Activated CD8-positive, alpha-beta T cell treated with anti-CD3 and anti-CD28 coated beads for 36 hours (primary cell): ENCODE measurements around the gene DEFB125. TPM values are rescaled to one million over a fixed set of nuclear protein-coding genes. Genes with fewer than 3 reads are reported as not detected.
"Not testable (repeated sequence)": the region's sequence is repeated elsewhere in the genome, so short reads cannot be mapped to it uniquely, and the experiment has no call there.

Experiments used
- ATAC-seq: fragments of 200-7000 bp; cut with Tn5 transposase; one replicate; pipeline ENCODE4 v1.10.0; 2021; ENCODE audit warnings: mild to moderate bottlenecking, moderate library complexity
- CTCF ChIA-PET: fragments of 350-600 bp; sonication (Branson Sonifier 250); formaldehyde crosslinking; loops from one replicate; lab custom pipeline; 2021; ENCODE audit warnings: antibody characterized with exemption; lab: Charles Lee
- POLR2A ChIA-PET: fragments of 350-600 bp; sonication (Branson Sonifier 250); formaldehyde crosslinking; loops from one replicate; lab custom pipeline; 2021; ENCODE audit warnings: antibody characterized with exemption; lab: Charles Lee
- DNase-seq: peaks from one replicate; pipeline ENCODE4 v3.0.0-alpha.2; 2020
- H3K27ac Mint-ChIP-seq: one replicate; pipeline ENCODE4 v1.8.0; 2021; ENCODE audit warnings: mild to moderate bottlenecking, mixed read lengths
- H3K27me3 Mint-ChIP-seq: one replicate; pipeline ENCODE4 v1.8.0; 2021; ENCODE audit warnings: mixed read lengths
- H3K36me3 Mint-ChIP-seq: one replicate; pipeline ENCODE4 v1.8.0; 2021; ENCODE audit warnings: low read depth, mixed read lengths
- H3K4me1 Mint-ChIP-seq: one replicate; pipeline ENCODE4 v1.8.0; 2021; ENCODE audit warnings: low read depth, mixed read lengths
- H3K4me3 Mint-ChIP-seq: one replicate; pipeline ENCODE4 v1.8.0; 2021; ENCODE audit warnings: mild to moderate bottlenecking, moderate library complexity, mixed read lengths
- H3K9me3 Mint-ChIP-seq: one replicate; pipeline ENCODE4 v1.8.0; 2021; ENCODE audit warnings: mixed read lengths
- intact Hi-C: fragments of 100-400 bp; cut with micrococcal nuclease; formaldehyde crosslinking; loops from one replicate; pipeline ENCODE4 v1.10.0; 2022
- total RNA-seq, 2 experiments: library from RNA; stranded (reverse); gene quantifications; one replicate each; pipeline ENCODE4 v1.2.3, GENCODE V29; 2021
- TF ChIP-seq, protein P1 (sequence below): fragments of 200-600 bp; IDR thresholded peaks from one replicate; pipeline ENCODE4 v1.8.0; 2022; ENCODE audit warnings: antibody characterized with exemption, mild to moderate bottlenecking

DEFB125 gene
- total RNA-seq, 2 experiments from 2014 or later, result not detected

DNA sequence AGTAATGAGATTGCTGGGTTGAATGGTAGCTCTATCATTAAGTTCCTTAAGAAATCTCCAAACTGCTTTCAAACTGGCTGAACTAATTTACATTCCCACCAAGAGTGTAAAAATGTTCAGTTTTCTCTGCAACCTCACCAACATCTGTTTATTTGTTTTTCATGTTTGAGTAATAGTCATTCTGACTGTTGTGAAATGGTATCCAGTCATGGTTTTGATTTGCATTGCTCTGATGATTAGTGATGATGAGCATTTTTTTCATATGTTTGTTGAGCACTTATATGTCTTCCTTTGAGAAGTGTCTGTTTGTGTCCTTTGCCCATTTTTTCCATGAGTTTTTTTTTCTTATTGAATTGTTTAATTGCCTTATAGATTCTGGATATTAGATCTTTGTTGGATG is 24.9 kb downstream of the DEFB125 start:
- no peak for DNase-seq
- TF ChIP-seq, protein P1, sequence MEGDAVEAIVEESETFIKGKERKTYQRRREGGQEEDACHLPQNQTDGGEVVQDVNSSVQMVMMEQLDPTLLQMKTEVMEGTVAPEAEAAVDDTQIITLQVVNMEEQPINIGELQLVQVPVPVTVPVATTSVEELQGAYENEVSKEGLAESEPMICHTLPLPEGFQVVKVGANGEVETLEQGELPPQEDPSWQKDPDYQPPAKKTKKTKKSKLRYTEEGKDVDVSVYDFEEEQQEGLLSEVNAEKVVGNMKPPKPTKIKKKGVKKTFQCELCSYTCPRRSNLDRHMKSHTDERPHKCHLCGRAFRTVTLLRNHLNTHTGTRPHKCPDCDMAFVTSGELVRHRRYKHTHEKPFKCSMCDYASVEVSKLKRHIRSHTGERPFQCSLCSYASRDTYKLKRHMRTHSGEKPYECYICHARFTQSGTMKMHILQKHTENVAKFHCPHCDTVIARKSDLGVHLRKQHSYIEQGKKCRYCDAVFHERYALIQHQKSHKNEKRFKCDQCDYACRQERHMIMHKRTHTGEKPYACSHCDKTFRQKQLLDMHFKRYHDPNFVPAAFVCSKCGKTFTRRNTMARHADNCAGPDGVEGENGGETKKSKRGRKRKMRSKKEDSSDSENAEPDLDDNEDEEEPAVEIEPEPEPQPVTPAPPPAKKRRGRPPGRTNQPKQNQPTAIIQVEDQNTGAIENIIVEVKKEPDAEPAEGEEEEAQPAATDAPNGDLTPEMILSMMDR, result no peak
- H3K27me3 Mint-ChIP-seq, result peaks cover 18% of the 10 kb centered on the region
- intact Hi-C loops, result no loop called here
- ChIA-PET POLR2A (no interaction called here), CTCF (no interaction called here)
- no peak overlapping the region for H3K27ac Mint-ChIP-seq
- no peaks in the 10 kb centered on the region for H3K36me3 Mint-ChIP-seq
- H3K9me3 Mint-ChIP-seq, result peaks cover 4% of the 10 kb centered on the region
- ATAC-seq, result no peak
- H3K4me1 Mint-ChIP-seq, result no peaks in the 10 kb centered on the region
- H3K4me3 Mint-ChIP-seq, result no peak overlapping the region

DNA sequence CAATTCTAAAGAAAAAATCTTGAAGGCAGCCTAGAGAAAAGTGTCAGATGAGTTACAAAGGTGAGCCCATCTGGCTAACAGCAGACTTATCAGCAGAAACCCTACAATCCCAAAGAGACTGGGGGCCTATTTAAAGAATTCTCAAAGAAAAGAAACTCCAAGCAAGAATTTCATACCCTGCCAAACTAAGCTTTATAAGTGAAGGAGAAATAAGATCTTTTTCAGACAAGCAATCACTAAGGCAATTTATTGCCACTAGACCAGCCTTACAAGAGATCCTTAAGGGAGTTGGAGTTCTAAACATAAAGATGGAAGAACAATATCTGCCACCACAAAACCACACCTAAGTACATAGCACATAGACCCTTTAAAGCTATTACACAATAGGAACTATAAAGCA is 30.0 kb downstream of the DEFB125 start:
- TF ChIP-seq, protein P1, result no peak
- H3K27ac Mint-ChIP-seq, result no peak overlapping the region
- H3K4me1 Mint-ChIP-seq, result no peaks in the 10 kb centered on the region
- intact Hi-C loops, result no loop called here
- no peak for DNase-seq
- POLR2A ChIA-PET, result no interaction called here
- ATAC-seq, result no peak
- H3K27me3 Mint-ChIP-seq, result peaks cover 39% of the 10 kb centered on the region
- no peaks in the 10 kb centered on the region for H3K36me3 Mint-ChIP-seq
- H3K9me3 Mint-ChIP-seq, result peaks cover 7% of the 10 kb centered on the region
- CTCF ChIA-PET, result interaction anchor here (1.5 kb wide), 2 partner anchors 20 to 31 kb away, joined by 3 to 5 read pairs; no protein-coding TSS in a partner anchor
- H3K4me3 Mint-ChIP-seq, result no peak overlapping the region

DNA sequence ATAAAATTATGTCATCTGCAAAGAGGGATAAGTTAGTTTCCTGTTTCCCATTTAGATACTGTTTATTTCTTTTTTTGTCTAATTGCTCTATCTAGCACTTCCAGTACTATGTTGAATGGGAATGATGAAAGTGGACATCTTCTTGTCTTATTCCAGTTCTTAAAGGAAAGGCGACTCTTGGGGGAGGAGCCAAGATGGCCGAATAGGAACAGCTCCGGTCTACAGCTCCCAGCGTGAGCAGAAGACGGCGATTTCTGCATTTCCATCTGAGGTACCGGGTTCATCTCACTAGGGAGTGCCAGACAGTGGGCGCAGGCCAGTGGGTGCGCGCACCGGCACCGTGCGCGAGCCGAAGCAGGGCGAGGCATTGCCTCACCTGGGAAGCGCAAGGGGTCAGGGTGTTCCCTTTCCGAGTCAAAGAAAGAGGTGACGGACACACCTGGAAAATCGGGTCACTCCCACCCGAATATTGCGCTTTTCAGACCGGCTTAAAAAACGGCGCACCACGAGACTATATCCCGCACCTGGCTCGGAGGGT is 42.4 kb downstream of the DEFB125 start:
- ATAC-seq, H3K4me3 Mint-ChIP-seq, H3K4me1 Mint-ChIP-seq, H3K27ac Mint-ChIP-seq, DNase-seq, H3K36me3 Mint-ChIP-seq, CTCF ChIA-PET, POLR2A ChIA-PET, H3K9me3 Mint-ChIP-seq, intact Hi-C loops: not testable (repeated sequence)
- H3K27me3 Mint-ChIP-seq, result peaks cover 16% of the 10 kb centered on the region

DNA sequence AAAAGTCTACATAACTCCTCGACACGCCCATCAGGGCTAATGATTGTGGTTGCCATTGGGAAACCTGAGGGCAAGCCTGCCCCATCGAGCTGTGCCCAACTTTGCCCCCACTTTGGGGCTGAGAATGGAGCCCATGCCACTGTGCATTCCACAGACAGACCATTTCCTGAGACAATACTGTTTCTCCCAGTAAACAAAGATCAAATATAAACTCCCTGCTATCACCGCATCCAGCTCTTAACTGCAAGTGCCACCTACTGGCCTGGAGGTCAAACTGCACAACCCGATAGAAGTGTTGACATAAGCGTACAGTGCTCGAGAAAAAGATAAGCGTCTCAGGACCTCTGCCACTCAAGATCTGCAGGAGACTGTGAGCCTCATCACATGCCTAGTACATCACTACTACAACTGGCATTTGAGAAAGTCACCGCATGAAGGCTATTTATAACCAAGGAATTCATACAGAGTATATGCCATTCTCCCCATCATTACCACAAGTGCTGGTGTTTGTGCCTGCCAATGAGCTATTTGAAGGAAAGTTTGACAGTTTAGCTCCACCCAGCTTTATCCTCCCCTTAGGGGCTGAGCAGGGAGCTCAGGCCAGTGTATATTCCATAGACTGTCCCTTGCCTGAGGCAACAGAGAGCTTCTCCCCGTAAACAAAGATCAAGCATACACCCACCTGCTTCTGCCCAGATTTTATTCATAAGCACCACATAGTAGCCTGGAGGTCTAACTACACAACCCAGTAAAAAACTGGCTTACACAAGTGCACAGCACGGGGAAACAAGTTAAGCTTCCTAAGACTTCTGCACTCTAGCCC is 50.4 kb downstream of the DEFB125 start:
- ChIA-PET CTCF (interaction anchor here (0.7 to 1.6 kb wide), 11 partner anchors 12 to 129 kb away, joined by 3 to 6 read pairs (median 4); partner anchors contain the start of gene DEFB127), POLR2A (no interaction called here)
- Mint-ChIP-seq H3K36me3 (no peaks in the 10 kb centered on the region), H3K9me3 (peaks cover 11% of the 10 kb centered on the region), H3K4me3 (no peak overlapping the region), H3K4me1 (no peaks in the 10 kb centered on the region), H3K27ac (no peak overlapping the region), H3K27me3 (peaks cover 19% of the 10 kb centered on the region)
- intact Hi-C loops, result no loop called here
- ATAC-seq, result peak; percentile 51
- TF ChIP-seq, protein P1, result peak; percentile 59
- DNase-seq, result peak; percentile 38

DNA sequence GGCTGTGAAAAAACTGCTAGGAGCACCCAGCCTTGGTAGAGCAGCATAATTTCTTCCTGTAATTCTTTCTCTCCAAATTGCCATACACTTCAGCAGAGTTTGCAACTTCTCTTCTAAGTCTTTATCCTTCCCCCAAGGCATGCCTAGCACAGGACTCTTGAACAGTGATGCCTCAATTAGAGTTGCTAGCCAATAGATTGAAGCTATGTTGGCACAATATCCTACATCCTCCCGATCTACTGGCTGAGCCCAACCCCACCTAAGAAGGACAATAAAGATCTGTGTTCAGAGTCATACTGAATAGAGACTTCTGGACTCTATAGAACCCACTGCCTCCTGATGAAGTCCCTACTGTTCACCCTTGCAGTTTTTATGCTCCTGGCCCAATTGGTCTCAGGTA is 54.8 kb downstream of the DEFB125 start, which contains the start of gene DEFB126:
Gene DEFB126, plus strand, starts transcription at position 301 of the 400 bp plus-strand sequence. Its CDS starts 39 bp downstream, at position 340.
- intact Hi-C loops, result no loop called here
- ATAC-seq (no peak), DNase-seq (no peak)
- TF ChIP-seq, protein P1, result no peak
- ChIA-PET POLR2A (no interaction called here), CTCF (no interaction called here)
- Mint-ChIP-seq H3K36me3 (no peaks in the 10 kb centered on the region), H3K4me3 (no peak within 1 kb of the TSS), H3K27me3 (peaks cover 27% of the 10 kb centered on the region), H3K27ac (no peak within 1 kb of the TSS), H3K4me1 (no peaks in the 10 kb centered on the region), H3K9me3 (peaks cover 10% of the 10 kb centered on the region)
